ENCODE results near the gene ACD.

The ACD gene

DNA sequence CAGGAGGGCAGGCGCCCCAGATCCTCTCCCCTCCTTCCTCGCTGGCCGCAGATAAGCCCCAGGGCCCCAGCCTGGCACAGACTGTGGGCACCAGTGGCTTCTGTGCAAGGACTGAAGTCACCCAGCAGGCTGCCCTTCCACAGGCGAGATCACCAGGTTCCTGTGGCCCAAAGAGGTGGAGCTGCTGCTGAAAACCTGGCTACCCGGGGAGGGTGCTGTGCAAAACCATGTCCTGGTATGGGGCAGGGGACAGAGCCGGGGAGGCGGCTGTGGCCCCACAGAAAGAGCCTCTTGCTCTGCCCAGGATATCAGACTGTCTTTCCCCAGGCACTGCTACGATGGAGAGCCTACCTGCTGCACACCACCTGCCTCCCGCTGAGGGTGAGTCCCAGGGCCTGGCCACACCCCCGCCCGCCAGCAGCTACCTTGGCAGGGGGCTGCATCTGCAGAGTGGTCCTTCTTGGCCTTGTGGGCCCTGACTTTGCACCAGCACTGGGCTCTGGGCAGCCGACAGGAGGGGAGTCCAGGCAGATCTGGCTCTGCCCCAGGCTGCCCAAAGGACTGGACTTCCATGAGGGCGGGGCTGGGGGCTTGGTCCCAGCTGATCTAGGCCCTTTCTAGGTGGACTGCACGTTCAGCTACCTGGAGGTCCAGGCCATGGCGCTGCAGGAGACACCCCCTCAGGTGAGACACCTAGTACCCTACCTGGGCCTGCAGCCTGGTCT lies 14.5 kb downstream of the ACD start:
- peak in 1 of 4 experiments; percentile 29 for DNase-seq

DNA sequence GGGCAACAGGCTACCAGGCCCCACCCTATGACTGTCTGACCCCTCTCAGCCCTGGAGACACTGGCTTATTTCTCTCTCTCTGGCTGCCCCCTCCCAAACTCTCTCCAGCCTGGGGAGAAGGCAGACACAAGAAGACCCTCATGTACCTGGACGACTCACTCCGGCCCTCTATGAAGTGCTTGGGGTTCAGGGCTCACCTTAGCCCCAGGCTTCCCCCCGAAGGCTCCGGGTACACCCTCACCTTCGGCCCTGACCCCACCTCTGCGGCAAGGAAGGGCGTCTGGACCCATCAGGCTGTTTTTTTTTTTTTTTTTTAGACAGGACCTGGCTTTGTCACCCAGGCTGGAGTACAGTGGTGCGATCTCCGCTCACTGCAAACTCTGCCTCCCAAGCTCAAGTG lies 16.0 kb downstream of the ACD start:
- no peak for DNase-seq

DNA sequence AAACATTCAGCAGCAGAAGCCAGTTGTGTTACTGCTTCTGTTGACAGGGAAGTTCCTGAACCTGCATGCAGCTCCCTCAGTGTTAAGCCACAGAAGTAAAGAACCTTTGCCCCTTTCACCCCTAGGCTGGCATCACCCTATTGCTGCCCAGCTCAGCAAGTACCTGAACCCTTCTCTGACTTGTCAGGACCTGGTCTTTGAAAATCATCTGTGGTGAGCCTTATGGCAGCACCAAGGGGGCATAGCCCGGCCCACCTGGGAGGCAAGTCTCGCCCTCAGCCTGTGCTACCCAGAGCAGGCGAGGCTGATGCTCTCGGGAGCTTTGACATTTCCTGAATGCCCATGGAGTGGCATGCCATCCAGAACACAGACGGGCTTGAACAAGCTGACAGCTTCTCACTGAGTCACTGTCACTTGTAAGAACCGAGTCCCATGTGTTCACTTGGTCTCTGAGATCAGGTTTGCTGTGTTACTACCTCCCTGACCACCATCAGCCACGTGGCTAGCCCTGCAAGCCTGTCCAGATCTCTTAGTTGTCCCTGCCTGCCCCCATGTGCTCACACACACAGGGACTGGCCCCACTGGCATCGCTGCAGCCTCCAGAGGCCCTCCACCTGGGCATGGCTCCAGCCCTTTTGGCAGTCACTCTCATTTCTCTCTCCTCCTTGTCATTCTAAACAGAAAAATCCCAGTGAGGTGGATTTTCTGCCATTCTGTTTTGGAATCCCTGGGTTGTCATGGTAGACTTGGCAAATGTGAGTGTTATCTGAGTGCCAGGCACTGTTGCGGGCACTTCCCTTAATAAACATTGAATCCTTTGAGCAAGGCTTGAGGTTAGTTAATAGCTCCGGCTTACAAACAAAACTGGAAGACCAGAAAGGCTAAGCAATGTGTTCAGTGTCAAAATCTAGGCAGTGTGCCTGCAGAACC lies 18.0 kb downstream of the ACD start:
- DNase-seq: no peak

DNA sequence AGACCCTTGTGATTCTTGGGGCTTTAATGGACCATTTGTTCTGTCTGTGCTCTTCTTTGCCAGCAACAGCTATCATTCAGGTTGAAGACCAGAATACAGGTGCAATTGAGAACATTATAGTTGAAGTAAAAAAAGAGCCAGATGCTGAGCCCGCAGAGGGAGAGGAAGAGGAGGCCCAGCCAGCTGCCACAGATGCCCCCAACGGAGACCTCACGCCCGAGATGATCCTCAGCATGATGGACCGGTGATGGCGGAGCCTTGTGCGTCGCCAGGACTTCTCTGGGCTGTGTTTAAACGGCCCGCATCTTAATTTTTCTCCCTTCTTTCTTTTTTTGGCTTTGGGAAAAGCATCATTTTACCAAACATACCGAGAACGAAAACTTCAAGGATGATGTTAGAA lies 22.4 kb downstream of the ACD start:
- DNase-seq: no peak

DNA sequence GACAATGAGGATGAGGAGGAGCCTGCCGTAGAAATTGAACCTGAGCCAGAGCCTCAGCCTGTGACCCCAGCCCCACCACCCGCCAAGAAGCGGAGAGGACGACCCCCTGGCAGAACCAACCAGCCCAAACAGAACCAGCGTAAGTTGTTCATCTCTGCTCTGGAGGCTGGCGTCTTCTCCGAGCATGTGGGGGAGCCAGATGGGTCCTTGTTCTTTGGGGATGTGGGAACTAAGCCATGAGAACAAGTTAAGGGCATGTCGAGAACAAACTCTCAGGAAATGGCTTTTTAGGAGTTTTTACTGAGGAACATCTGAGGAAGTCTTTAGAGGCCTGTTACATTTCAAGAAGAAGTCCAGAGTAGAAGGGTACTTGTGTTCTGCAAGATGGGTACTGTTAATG lies 23.3 kb downstream of the ACD start:
- no peak for DNase-seq

DNA sequence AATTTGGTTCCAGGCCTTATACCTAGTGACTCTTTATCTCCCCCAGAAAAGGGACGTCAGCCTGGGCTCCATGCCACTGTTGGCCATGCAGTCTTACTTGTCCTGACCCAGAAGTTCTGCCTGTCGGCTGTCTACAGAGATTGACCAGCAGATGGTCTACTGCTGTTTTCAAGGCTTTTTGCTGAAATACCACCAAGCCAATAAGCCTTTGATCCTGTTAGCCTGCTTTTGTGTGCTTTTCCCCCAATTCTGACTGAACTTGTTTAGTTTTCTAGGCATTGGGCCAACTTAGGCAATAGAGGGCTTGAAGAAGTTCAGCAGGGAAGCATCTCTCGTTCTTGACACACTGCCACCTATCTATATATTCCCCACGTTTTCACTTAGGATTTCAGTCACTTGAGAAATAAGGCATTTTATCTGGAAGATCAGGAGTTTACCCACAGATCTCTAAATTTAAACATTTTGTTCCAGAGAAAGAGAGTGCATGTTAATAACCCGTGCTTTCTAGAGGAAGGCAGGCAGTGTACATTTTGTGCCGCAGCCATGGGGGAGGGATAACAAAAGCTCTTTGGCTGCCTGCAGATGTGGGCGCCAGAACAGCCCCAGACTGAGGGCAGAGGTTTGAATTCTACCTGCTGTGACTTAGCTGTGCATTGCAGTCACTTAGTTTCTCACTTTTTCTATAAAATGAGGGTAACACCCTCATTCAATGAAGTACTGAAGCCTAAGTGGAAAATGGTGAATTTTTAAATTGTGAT lies 27.5 kb downstream of the ACD start:
- DNase-seq: no peak

DNA sequence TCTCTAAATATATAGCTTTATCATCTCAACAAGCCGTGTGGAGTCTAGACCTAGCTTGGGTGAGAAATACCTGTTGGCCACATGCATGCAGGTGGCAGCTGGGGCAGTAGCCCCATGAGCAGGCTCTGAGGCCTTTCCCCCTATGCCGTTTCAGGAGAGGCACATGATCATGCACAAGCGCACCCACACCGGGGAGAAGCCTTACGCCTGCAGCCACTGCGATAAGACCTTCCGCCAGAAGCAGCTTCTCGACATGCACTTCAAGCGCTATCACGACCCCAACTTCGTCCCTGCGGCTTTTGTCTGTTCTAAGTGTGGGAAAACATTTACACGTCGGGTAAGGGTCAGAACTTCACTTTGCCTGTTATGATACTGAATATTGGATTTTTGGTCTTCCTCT lies 31.8 kb downstream of the ACD start:
- DNase-seq: no peak

DNA sequence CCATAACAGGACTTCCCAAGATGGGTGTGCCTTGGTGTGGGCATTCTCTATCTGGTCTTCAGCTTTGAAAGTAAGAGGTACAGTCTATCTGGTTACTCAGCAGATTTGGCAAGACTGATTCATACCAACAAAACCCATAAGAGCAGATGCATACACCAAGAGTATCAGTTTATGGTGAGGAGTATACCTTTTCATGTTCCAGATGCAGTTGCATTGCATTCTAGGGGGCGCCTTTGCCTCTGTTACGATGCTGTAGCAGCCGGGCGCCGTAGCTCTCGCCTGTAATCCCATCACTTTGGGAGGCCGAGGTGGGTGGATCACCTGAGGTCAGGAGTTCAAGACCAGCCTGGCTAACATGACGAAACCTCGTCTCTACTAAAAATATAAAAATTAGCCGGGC lies 46.3 kb downstream of the ACD start:
- DNase-seq: no peak

DNA sequence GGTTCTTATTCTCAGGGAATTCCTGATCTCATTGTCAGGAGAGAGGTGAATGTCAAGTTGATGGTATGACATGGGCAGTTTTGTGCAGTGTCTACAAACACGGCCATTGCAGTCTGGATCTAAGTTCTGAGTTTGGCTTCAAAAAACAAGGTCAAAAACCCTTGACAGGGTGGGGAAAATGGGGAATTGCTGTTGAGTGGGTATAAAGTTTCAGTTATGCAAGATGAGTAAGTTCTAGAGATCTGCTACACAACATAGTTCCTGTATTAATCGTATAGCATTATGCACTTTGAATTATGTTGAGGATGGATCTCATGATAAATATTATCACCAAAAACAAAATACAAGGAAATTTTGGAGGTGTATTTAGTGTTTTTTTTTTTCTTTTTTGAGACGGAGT lies 51.7 kb downstream of the ACD start:
- no peak for DNase-seq

Measured in activated naive CD4-positive, alpha-beta T cell (primary cell).